ENCODE results near the gene SLC25A39. TPM values are rescaled to one million over a fixed set of nuclear protein-coding genes. Genes with fewer than 3 reads are reported as not detected.
A peak's percentile ranks its signal among the peaks of the same experiment; 100 is the strongest.

Gene SLC25A39
- total and polyA plus RNA-seq, 2 of the 13 experiments (the other 11 are each of a cell fraction or from before 2014, with no cell fraction given), result 144 to 151 TPM

GRCh38 chr17:44351961-44352827 lies 27.6 kb upstream of the SLC25A39 start:
- no peak for TF ChIP-seq ZSCAN29 (CRISPR knock-in tag; conservative IDR thresholded peaks at IDR 0.05)
- no peak for TF ChIP-seq PRPF4 (IDR thresholded peaks at IDR 0.05; ENCODE audit: low read depth, low read length, poor library complexity, severe bottlenecking)
- TF ChIP-seq AGO2 (optimal IDR thresholded peaks at IDR 0.05; ENCODE audit: low read depth, low read length), result peak; percentile 1
- TF ChIP-seq MEIS1 (CRISPR knock-in tag; IDR thresholded peaks at IDR 0.05; ENCODE audit: borderline replicate concordance), result no peak
- peak; percentile 13; the same call in 1 of the 2 replicates for TF ChIP-seq RBFOX2 (IDR thresholded peaks at IDR 0.05; ENCODE audit: low read depth, low read length)
- DNase-seq (ENCODE audit: low spot score), result no peak
- CTCF ChIA-PET (ENCODE audit: low intra/inter-chr PET ratio, low total read pairs), result no interaction called here
- BruUV-seq (replicated peaks), result TSS peak; percentile 78
- in situ Hi-C loops (cut with HindIII; ENCODE audit: extremely low pct_ligation_motif_present, low pct_unique_long_range_greater_than_20kb) (no loop called here), intact Hi-C loops (cut with micrococcal nuclease; ENCODE audit: unreplicated experiment) (loop anchor here (10.0 kb wide), 1 partner anchor 173 kb away; no protein-coding TSS in a partner anchor)
- H3K9me3 ChIP-seq (ENCODE audit: low read length), result no peaks in the 10 kb centered on the region
- no peak overlapping the region for H3K4me2 ChIP-seq (ENCODE audit: low read depth, low read length)
- no peak overlapping the region for H2AFZ ChIP-seq (ENCODE audit: low read length)
- no peak for ATAC-seq
- no peak for FAIRE-seq
- POLR2A ChIA-PET, result interaction anchor here (1.0 to 1.6 kb wide), 2 partner anchors 10 to 23 kb away, joined by 4 to 5 read pairs; no protein-coding TSS in a partner anchor
- H3K27me3 ChIP-seq (ENCODE audit: control insufficient read depth in 1 of 2, insufficient read depth in 2 of 2, low read length in 2 of 2), result peaks cover 8 to 10% of the 10 kb centered on the region in 2 experiments; a peak in 3 of 5 replicates
- no peaks in the 10 kb centered on the region for H4K20me1 ChIP-seq (ENCODE audit: insufficient read depth, low read length)
- peaks cover 9 to 30% of the 10 kb centered on the region in 2 experiments for H3K36me3 ChIP-seq (replicated peaks in 1 of 2; ENCODE audit: control insufficient read depth in 1 of 2, insufficient read depth in 2 of 2, low read length in 2 of 2)
- H3K27ac ChIP-seq (ENCODE audit: extremely low read length, insufficient read depth, low read length), result no peak overlapping the region
- no peaks in the 10 kb centered on the region for H3K79me2 ChIP-seq (ENCODE audit: insufficient read depth, low read length)
- 97% methylated on average over 27 of the region's 36 CpGs for WGBS (ENCODE audit: low lambda C conversion rate)
- peaks cover 8% of the 10 kb centered on the region for H3K4me1 ChIP-seq (ENCODE audit: insufficient read depth, low read length)
- no peak overlapping the region for H3K4me3 ChIP-seq (replicated peaks in 1 of 3; ENCODE audit: insufficient read depth in 1 of 3, low read depth in 2 of 3, low read length in 3 of 3)
- H3K9ac ChIP-seq (ENCODE audit: insufficient read depth, low read depth, low read length), result no peak overlapping the region

- Histone ChIP-seq H3K4me3 (replicated peaks in 1 of 3; ENCODE audit: insufficient read depth in 1 of 3, low read depth in 2 of 3, low read length in 3 of 3) (no peak overlapping the region), H3K4me2 (ENCODE audit: low read depth, low read length) (no peak overlapping the region), H3K79me2 (ENCODE audit: insufficient read depth, low read length) (no peaks in the 10 kb centered on the region), H2AFZ (ENCODE audit: low read length) (no peak overlapping the region), H3K27me3 (ENCODE audit: control insufficient read depth in 1 of 2, insufficient read depth in 2 of 2, low read length in 2 of 2) (peaks cover 8 to 10% of the 10 kb centered on the region in 2 experiments; a peak in 3 of 5 replicates), H3K9ac (ENCODE audit: insufficient read depth, low read depth, low read length) (no peak overlapping the region), H3K9me3 (ENCODE audit: low read length) (no peaks in the 10 kb centered on the region), H4K20me1 (ENCODE audit: insufficient read depth, low read length) (no peaks in the 10 kb centered on the region), H3K27ac (ENCODE audit: extremely low read length, insufficient read depth, low read length) (no peak overlapping the region), H3K4me1 (ENCODE audit: insufficient read depth, low read length) (peaks cover 8% of the 10 kb centered on the region), H3K36me3 (replicated peaks in 1 of 2; ENCODE audit: control insufficient read depth in 1 of 2, insufficient read depth in 2 of 2, low read length in 2 of 2) (peaks cover 9 to 30% of the 10 kb centered on the region in 2 experiments)
- ChIA-PET POLR2A (interaction anchor here (1.0 kb wide), 1 partner anchor 11 kb away, joined by 4 read pairs; no protein-coding TSS in a partner anchor), CTCF (ENCODE audit: low intra/inter-chr PET ratio, low total read pairs) (interaction anchor here (0.6 to 1.2 kb wide), 2 partner anchors 129 to 147 kb away, joined by 3 to 5 read pairs; no protein-coding TSS in a partner anchor)
- DNase-seq (ENCODE audit: low spot score) (no peak), FAIRE-seq (no peak), ATAC-seq (no peak)
- TF ChIP-seq FOXK2 (IDR thresholded peaks at IDR 0.05), result no peak
- TF ChIP-seq ATF7-NPFF (CRISPR knock-in tag; IDR thresholded peaks at IDR 0.05; ENCODE audit: low read depth), result no peak
- TF ChIP-seq, protein P1, sequence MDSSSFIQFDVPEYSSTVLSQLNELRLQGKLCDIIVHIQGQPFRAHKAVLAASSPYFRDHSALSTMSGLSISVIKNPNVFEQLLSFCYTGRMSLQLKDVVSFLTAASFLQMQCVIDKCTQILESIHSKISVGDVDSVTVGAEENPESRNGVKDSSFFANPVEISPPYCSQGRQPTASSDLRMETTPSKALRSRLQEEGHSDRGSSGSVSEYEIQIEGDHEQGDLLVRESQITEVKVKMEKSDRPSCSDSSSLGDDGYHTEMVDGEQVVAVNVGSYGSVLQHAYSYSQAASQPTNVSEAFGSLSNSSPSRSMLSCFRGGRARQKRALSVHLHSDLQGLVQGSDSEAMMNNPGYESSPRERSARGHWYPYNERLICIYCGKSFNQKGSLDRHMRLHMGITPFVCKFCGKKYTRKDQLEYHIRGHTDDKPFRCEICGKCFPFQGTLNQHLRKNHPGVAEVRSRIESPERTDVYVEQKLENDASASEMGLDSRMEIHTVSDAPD (CRISPR knock-in tag; IDR thresholded peaks at IDR 0.05), result no peak
- TF ChIP-seq SSRP1 (CRISPR knock-in tag; IDR thresholded peaks at IDR 0.05), result no peak
- no peak for TF ChIP-seq TBX2 (CRISPR knock-in tag; IDR thresholded peaks at IDR 0.05; ENCODE audit: borderline replicate concordance)
- TF ChIP-seq THAP11 (CRISPR knock-in tag; IDR thresholded peaks at IDR 0.05), result no peak
- no peak for TF ChIP-seq ZNF552 (CRISPR knock-in tag; IDR thresholded peaks at IDR 0.05; ENCODE audit: borderline replicate concordance)
- no peak for TF ChIP-seq NFIC (IDR thresholded peaks at IDR 0.05; ENCODE audit: low read length)
- BruUV-seq (replicated peaks), result no TSS peak
- 93% methylated on average over 3 of the region's 8 CpGs for WGBS (ENCODE audit: low lambda C conversion rate)
- intact Hi-C loops (cut with micrococcal nuclease; ENCODE audit: unreplicated experiment) (loop anchor here (10.0 kb wide), 1 partner anchor 173 kb away; no protein-coding TSS in a partner anchor), in situ Hi-C loops (cut with HindIII; ENCODE audit: extremely low pct_ligation_motif_present, low pct_unique_long_range_greater_than_20kb) (no loop called here)
Observed at GRCh38 chr17:44351464-44351863, 26.8 kb upstream of the SLC25A39 start.
